Transverse colon (tissue), 4 donors: ENCODE data around the gene MCC.

Experiments
- CTCF ChIP-seq, 5 experiments: fragments of 200-600 bp in 3 of 5; fragments of 450-650 bp in 2 of 5; sonication (generic) in 3 of 5; IDR thresholded peaks; 1 replicate in 2 of 5; 2 replicates in 3 of 5; pipeline ENCODE4 v1.5.1; 2016 to 2017; ENCODE audit warnings: antibody characterized with exemption in 5 of 5, inconsistent platforms in 3 of 5, mild to moderate bottlenecking in 2 of 5, moderate library complexity in 1 of 5
- EP300 ChIP-seq: sonication (generic); formaldehyde crosslinking; IDR thresholded peaks from one replicate; pipeline ENCODE4 v1.6.1; 2017; ENCODE audit warnings: antibody characterized with exemption, low read depth
- POLR2A ChIP-seq: fragments of 450-650 bp; IDR thresholded peaks from one replicate; pipeline ENCODE4 v1.6.1; 2016; ENCODE audit warnings: antibody characterized with exemption, mild to moderate bottlenecking, moderate library complexity
- POLR2AphosphoS5 ChIP-seq, 3 donors: sonication (generic); formaldehyde crosslinking; IDR thresholded peaks; one replicate each; pipeline ENCODE4 v1.6.1; 2016; ENCODE audit warnings: antibody characterized with exemption in 3 of 3

- no peak for TF ChIP-seq CTCF (IDR thresholded peaks at IDR 0.05)
- no peak for TF ChIP-seq POLR2AphosphoS5 (IDR thresholded peaks at IDR 0.05)
- TF ChIP-seq POLR2A = no peak
- no peak for TF ChIP-seq EP300
These were observed 396.6 kb downstream of the MCC start for GRCh38 chr5:113091622-113092021.
